Gastrocnemius medialis (tissue), 4 donors: ENCODE measurements around the gene FRS2.

Experiments used
- POLR2A ChIP-seq, 2 donors: fragments of 450-650 bp; IDR thresholded peaks; one replicate each; pipeline ENCODE4 v1.6.1; 2017; ENCODE audit warnings: antibody characterized with exemption in 2 of 2, mild to moderate bottlenecking in 2 of 2, moderate library complexity in 2 of 2
- TF ChIP-seq, protein P1 (sequence below), 5 experiments: fragments of 450-650 bp in 3 of 5; fragments of 200-600 bp in 2 of 5; sonication (generic) in 2 of 5; IDR thresholded peaks in 4 of 5; conservative IDR thresholded peaks in 1 of 5; 1 replicate in 4 of 5; 2 replicates in 1 of 5; pipeline ENCODE4 v1.5.1; 2016 to 2019; ENCODE audit warnings: antibody characterized with exemption in 5 of 5, mild to moderate bottlenecking in 3 of 5, moderate library complexity in 3 of 5

GRCh38 chr12:69588527-69588926 lies 118.3 kb downstream of the FRS2 start:
- TF ChIP-seq, protein P1, sequence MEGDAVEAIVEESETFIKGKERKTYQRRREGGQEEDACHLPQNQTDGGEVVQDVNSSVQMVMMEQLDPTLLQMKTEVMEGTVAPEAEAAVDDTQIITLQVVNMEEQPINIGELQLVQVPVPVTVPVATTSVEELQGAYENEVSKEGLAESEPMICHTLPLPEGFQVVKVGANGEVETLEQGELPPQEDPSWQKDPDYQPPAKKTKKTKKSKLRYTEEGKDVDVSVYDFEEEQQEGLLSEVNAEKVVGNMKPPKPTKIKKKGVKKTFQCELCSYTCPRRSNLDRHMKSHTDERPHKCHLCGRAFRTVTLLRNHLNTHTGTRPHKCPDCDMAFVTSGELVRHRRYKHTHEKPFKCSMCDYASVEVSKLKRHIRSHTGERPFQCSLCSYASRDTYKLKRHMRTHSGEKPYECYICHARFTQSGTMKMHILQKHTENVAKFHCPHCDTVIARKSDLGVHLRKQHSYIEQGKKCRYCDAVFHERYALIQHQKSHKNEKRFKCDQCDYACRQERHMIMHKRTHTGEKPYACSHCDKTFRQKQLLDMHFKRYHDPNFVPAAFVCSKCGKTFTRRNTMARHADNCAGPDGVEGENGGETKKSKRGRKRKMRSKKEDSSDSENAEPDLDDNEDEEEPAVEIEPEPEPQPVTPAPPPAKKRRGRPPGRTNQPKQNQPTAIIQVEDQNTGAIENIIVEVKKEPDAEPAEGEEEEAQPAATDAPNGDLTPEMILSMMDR (IDR thresholded peaks at IDR 0.05 in 4 of 5, conservative IDR thresholded peaks at IDR 0.05 in 1 of 5) = no peak
- TF ChIP-seq POLR2A (IDR thresholded peaks at IDR 0.05) = no peak
